Measurements from ENCODE around the gene CCNB3. TPM values are rescaled to one million over a fixed set of nuclear protein-coding genes. Genes with fewer than 3 reads are reported as not detected.

The CCNB3 gene
- total and polyA plus RNA-seq, 9 donors, result 0.10 to 1.5 (median 0.27) TPM; not detected in 1

DNA sequence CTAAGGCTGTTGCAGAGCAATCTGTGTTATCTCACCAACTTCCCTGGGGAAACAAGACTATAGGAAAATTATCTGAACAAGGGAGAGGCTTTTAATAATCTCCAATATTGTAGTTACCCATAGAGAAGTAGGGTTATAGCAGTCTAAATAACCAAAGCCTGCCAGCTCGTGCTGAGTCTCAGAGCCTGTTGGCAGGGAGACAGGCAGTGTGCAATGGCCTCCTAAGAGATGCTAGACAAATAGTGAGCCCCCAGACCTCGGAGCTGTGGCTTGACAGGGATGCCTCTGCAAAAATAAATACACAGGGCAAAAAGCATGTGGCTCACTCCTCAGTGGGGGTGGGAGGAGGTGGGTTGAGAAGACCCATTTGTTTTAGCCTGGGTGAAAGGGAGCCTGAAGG is 189.3 kb downstream of the CCNB3 start:
- Histone ChIP-seq H3K27me3 (no peaks in the 10 kb centered on the region), H3K27ac (no peak overlapping the region), H3K4me3 (no peak overlapping the region), H3K9me3 (no peaks in the 10 kb centered on the region), H3K4me1 (ENCODE audit: insufficient read depth) (no peaks in the 10 kb centered on the region), H3K36me3 (no peaks in the 10 kb centered on the region)
- intact Hi-C loops (cut with DNase I), result no loop called here
- DNase-seq, result no peak
- TF ChIP-seq EP300 (IDR thresholded peaks at IDR 0.05), result no peak
- no peak for TF ChIP-seq POLR2A (IDR thresholded peaks at IDR 0.05)
- TF ChIP-seq, protein P1, sequence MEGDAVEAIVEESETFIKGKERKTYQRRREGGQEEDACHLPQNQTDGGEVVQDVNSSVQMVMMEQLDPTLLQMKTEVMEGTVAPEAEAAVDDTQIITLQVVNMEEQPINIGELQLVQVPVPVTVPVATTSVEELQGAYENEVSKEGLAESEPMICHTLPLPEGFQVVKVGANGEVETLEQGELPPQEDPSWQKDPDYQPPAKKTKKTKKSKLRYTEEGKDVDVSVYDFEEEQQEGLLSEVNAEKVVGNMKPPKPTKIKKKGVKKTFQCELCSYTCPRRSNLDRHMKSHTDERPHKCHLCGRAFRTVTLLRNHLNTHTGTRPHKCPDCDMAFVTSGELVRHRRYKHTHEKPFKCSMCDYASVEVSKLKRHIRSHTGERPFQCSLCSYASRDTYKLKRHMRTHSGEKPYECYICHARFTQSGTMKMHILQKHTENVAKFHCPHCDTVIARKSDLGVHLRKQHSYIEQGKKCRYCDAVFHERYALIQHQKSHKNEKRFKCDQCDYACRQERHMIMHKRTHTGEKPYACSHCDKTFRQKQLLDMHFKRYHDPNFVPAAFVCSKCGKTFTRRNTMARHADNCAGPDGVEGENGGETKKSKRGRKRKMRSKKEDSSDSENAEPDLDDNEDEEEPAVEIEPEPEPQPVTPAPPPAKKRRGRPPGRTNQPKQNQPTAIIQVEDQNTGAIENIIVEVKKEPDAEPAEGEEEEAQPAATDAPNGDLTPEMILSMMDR (IDR thresholded peaks at IDR 0.05), result no peak
- 11 to 30% (median 25%) methylated on average over 2 of the region's 2 CpGs for WGBS, 3 donors

Small RNA genes within 50 kb of the gene (small RNA-seq; reads per million reads assigned to genes)
- not detected for gene PYY3
- gene RF00019, result not detected

Other genes starting within 250 kb of the CCNB3 start
- gene AKAP4, start 3.8 kb upstream of the CCNB3 start, total RNA-seq, result not detected
- gene AKAP4, start 3.8 kb upstream of the CCNB3 start, polyA plus RNA-seq, result not detected